Spleen (tissue), 11 donors: ENCODE results near the gene NRXN3. TPM values are rescaled to one million over a fixed set of nuclear protein-coding genes. Genes with fewer than 3 reads are reported as not detected.

Experiments
- DNase-seq: peaks from one replicate; pipeline ENCODE4 v3.0.0-alpha.2; 2020
- H3K27ac ChIP-seq, 8 donors: fragments of 200-600 bp; sonication (generic) in 7 of 8; 1 replicate in 4 of 8; 2 replicates in 4 of 8; pipeline versions ENCODE4 v1.5.0 to v1.8.0; 2016 to 2021; ENCODE audit warnings: inconsistent platforms in 4 of 8, mild to moderate bottlenecking in 4 of 8, moderate library complexity in 1 of 8
- H3K27me3 ChIP-seq, 7 donors: fragments of 200-600 bp; sonication (generic) in 6 of 7; replicated peaks in 1 of 7; 1 replicate in 4 of 7; 2 replicates in 3 of 7; pipeline versions ENCODE4 v1.5.0 to v1.8.0; 2016 to 2021; ENCODE audit warnings: inconsistent platforms in 3 of 7, mild to moderate bottlenecking in 1 of 7
- H3K36me3 ChIP-seq, 6 donors: fragments of 200-600 bp; sonication (generic) in 5 of 6; 1 replicate in 4 of 6; 2 replicates in 2 of 6; pipeline versions ENCODE4 v1.5.0 to v1.8.0; 2016 to 2021; ENCODE audit warnings: inconsistent platforms in 2 of 6
- H3K4me1 ChIP-seq, 6 donors: fragments of 200-600 bp; sonication (generic) in 5 of 6; 1 replicate in 3 of 6; 2 replicates in 3 of 6; pipeline versions ENCODE4 v1.5.0 to v1.8.0; 2016 to 2021; ENCODE audit warnings: inconsistent platforms in 3 of 6
- H3K4me3 ChIP-seq, 8 donors: fragments of 200-600 bp; sonication (generic) in 7 of 8; 1 replicate in 4 of 8; 2 replicates in 4 of 8; pipeline versions ENCODE4 v1.5.0 to v1.8.0; 2016 to 2021; ENCODE audit warnings: inconsistent platforms in 4 of 8, mild to moderate bottlenecking in 4 of 8, moderate library complexity in 2 of 8
- H3K9me3 ChIP-seq, 8 donors: fragments of 200-600 bp; sonication (generic) in 7 of 8; 1 replicate in 4 of 8; 2 replicates in 4 of 8; pipeline versions ENCODE4 v1.5.0 to v1.8.0; 2016 to 2021; ENCODE audit warnings: inconsistent platforms in 4 of 8
- POLR2A ChIP-seq, 3 donors: fragments of 450-650 bp; IDR thresholded peaks; one replicate each; pipeline ENCODE4 v1.5.1; 2017; ENCODE audit warnings: antibody characterized with exemption in 3 of 3, mild to moderate bottlenecking in 1 of 3
- POLR2AphosphoS5 ChIP-seq, 3 donors: sonication (generic); formaldehyde crosslinking; IDR thresholded peaks; one replicate each; pipeline ENCODE4 v1.5.1; 2017; ENCODE audit warnings: antibody characterized with exemption in 3 of 3
- WGBS, 5 donors: extraction: QIAGEN DNeasy Blood & Tissue Kit in 3 of 5; methylation state at CpG; one replicate each; pipeline versions ENCODE4 v1.1.5 to v1.1.7; 2013 to 2018; 5-methylcytosine and 5-hydroxymethylcytosine counted together
- intact Hi-C: fragments of 100-400 bp; cut with DNase I; formaldehyde crosslinking; loops from one replicate; pipeline ENCODE4 v1.15.0; 2023; ENCODE audit warnings: low total_unique reads
- polyA plus RNA-seq, 3 donors: library from polyadenylated mRNA; stranded (reverse); fragments of 200-250 nt; gene quantifications; one replicate each; pipeline ENCODE4 v1.2.1, GENCODE V29; 2013
- total RNA-seq, 7 donors: library from RNA; depleted of rRNA in 3 of 7; stranded (reverse); fragments of >200 nt in 3 of 7; fragmentation: NEBNext Ultra II Directional in 4 of 7; extraction: Animal tissue kit (Norgen Biotek cat#: 25700) in 4 of 7; gene quantifications; one replicate each; pipeline versions ENCODE4 v1.1.0 to v1.2.1, GENCODE V29; 2016 to 2021
- TF ChIP-seq, protein P1 (sequence below), 11 experiments: fragments of 200-600 bp in 7 of 11; fragments of 450-650 bp in 4 of 11; sonication (generic) in 4 of 11; IDR thresholded peaks in 8 of 11; conservative IDR thresholded peaks in 3 of 11; 1 replicate in 7 of 11; 2 replicates in 4 of 11; pipeline versions ENCODE4 v1.4.0 to v1.8.0; 2016 to 2021; ENCODE audit warnings: antibody characterized with exemption in 11 of 11, inconsistent platforms in 4 of 11, mild to moderate bottlenecking in 1 of 11
- donor health status: healthy with polysubstance abuse.
- donor health status: DM: no; HTN: no; CAD: no; lungs with moderate emphysema.
- donor health status: DM: no; HTN: no; CAD: no.
- donor health status: Bipolar disorder and iron deficiency.
- donor health status: healthy.
- donor health status: DM: no; HTN: no; CAD: no.
- donor health status: DM: yes; HTN: yes; CAD: no.

NRXN3 gene
- total and polyA plus RNA-seq, 10 donors: 0.21 to 11.5 (median 1.6) TPM

DNA sequence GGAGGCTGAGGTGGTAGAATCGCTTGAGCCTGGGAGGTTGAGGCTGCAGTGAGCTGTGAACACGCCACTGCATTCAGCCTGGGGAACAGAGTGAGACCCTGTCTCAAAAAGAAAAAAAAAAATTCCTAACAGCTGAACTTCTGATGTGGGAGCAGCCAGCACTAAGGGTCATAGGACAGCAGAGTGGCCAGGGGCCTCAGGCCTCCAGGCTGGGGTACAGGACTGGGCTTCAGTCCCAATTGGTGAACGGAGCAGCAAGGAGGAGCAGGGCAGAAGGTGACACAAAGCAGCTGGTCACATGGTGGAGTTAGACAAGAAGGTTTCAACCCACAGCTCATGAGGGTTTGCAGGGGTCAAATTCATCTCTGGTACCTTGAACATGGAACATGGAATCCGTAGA lies 40.8 kb upstream of the NRXN3 start:
- H3K4me1 ChIP-seq: no peaks in the 10 kb centered on the region
- H3K27me3 ChIP-seq: no peaks in the 10 kb centered on the region
- no peak overlapping the region for H3K4me3 ChIP-seq
- DNase-seq: no peak
- H3K27ac ChIP-seq: no peak overlapping the region
- H3K36me3 ChIP-seq: no peaks in the 10 kb centered on the region
- TF ChIP-seq, protein P1, sequence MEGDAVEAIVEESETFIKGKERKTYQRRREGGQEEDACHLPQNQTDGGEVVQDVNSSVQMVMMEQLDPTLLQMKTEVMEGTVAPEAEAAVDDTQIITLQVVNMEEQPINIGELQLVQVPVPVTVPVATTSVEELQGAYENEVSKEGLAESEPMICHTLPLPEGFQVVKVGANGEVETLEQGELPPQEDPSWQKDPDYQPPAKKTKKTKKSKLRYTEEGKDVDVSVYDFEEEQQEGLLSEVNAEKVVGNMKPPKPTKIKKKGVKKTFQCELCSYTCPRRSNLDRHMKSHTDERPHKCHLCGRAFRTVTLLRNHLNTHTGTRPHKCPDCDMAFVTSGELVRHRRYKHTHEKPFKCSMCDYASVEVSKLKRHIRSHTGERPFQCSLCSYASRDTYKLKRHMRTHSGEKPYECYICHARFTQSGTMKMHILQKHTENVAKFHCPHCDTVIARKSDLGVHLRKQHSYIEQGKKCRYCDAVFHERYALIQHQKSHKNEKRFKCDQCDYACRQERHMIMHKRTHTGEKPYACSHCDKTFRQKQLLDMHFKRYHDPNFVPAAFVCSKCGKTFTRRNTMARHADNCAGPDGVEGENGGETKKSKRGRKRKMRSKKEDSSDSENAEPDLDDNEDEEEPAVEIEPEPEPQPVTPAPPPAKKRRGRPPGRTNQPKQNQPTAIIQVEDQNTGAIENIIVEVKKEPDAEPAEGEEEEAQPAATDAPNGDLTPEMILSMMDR (IDR thresholded peaks at IDR 0.05 in 8 of 11, conservative IDR thresholded peaks at IDR 0.05 in 3 of 11): no peak
- no peak for TF ChIP-seq POLR2A (IDR thresholded peaks at IDR 0.05)
- no peak for TF ChIP-seq POLR2AphosphoS5 (IDR thresholded peaks at IDR 0.05)
- WGBS, 5 donors: 61 to 85% (median 80%) methylated on average over 4 of the region's 4 CpGs
- intact Hi-C loops: no loop called here
- no peaks in the 10 kb centered on the region for H3K9me3 ChIP-seq

DNA sequence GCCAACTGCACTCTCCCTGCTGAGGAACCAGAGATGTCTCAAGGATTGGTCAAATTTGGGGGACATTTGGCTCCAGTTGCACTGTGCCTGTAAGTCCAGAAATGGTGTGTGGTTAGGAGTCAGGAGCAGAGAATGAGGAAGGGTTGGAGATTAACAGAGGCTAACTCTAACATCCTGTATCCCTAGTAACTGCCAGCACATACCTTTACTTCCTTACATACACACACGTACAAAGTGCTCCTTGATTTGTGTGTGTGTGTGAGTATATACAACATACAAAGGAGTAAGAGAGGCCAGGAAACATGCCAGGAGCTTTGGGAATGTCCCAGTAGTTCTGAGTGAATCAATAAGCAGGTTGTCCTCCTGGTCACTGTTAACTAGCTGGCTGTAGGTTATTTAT lies 39.8 kb upstream of the NRXN3 start:
- H3K36me3 ChIP-seq: no peaks in the 10 kb centered on the region
- WGBS, 5 donors: 61 to 86% (median 75%) methylated on average over 1 of the region's 1 CpG
- no peaks in the 10 kb centered on the region for H3K27me3 ChIP-seq
- no peaks in the 10 kb centered on the region for H3K9me3 ChIP-seq
- TF ChIP-seq, protein P1 (IDR thresholded peaks at IDR 0.05 in 8 of 11, conservative IDR thresholded peaks at IDR 0.05 in 3 of 11): no peak
- TF ChIP-seq POLR2AphosphoS5 (IDR thresholded peaks at IDR 0.05) (no peak), POLR2A (IDR thresholded peaks at IDR 0.05) (no peak)
- no peak overlapping the region for H3K27ac ChIP-seq
- no peak for DNase-seq
- no peak overlapping the region for H3K4me3 ChIP-seq
- intact Hi-C loops: no loop called here
- H3K4me1 ChIP-seq: no peaks in the 10 kb centered on the region

DNA sequence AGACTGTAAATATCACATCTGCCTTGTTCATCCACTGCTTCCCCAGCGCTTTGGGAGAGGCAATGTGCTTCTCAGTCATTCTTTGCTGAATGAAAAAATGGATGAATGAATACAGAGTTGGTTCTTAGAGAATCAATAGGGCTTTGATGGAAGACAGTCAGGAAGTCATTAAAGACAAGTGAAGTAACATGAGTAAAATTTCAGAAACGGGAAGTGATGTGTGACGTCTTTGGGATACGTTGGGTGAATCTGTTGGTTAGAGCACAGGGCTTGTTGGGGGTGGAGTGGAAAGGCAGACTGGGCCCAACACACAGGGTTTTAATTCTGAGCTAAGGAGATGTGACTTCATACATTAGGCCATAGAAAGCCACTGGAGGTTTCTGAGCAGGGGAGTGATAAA lies 39.0 kb upstream of the NRXN3 start:
- no peaks in the 10 kb centered on the region for H3K4me1 ChIP-seq
- H3K27ac ChIP-seq: no peak overlapping the region
- no peak overlapping the region for H3K4me3 ChIP-seq
- H3K27me3 ChIP-seq: peaks cover 0 to 2% (median 0%) of the 10 kb centered on the region in 7 donors
- intact Hi-C loops: no loop called here
- 47 to 71% (median 69%) methylated on average over 4 of the region's 4 CpGs for WGBS, 5 donors
- no peaks in the 10 kb centered on the region for H3K36me3 ChIP-seq
- no peaks in the 10 kb centered on the region for H3K9me3 ChIP-seq
- no peak for TF ChIP-seq POLR2AphosphoS5 (IDR thresholded peaks at IDR 0.05)
- TF ChIP-seq POLR2A (IDR thresholded peaks at IDR 0.05): no peak
- TF ChIP-seq, protein P1 (IDR thresholded peaks at IDR 0.05 in 8 of 11, conservative IDR thresholded peaks at IDR 0.05 in 3 of 11): no peak
- no peak for DNase-seq

DNA sequence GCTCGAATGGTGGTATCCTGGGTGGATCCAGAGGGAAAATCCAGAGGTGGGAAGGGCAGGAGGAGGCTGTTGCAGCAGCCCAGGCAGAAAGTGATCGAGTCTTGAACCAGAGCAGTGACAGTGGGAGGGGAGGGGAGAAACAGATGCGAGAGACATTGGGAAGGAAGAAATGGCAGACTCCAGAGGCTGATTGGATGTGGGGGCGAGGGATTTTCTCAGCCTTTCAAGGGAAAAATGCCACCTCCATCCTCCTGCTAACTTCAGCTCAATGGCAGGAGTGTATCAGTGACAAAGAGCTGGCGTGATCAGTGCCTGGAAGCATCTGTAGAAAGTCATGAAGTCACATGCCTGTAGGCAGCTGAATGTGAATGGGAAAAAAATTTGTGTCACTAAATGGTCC lies 38.6 kb upstream of the NRXN3 start:
- Histone ChIP-seq H3K4me3 (no peak overlapping the region), H3K36me3 (no peaks in the 10 kb centered on the region), H3K27me3 (peaks cover 0 to 6% (median 0%) of the 10 kb centered on the region in 7 donors), H3K27ac (no peak overlapping the region), H3K9me3 (no peaks in the 10 kb centered on the region), H3K4me1 (no peaks in the 10 kb centered on the region)
- intact Hi-C loops: no loop called here
- no peak for DNase-seq
- 60 to 86% (median 78%) methylated on average over 5 of the region's 5 CpGs for WGBS, 5 donors
- no peak for TF ChIP-seq POLR2AphosphoS5 (IDR thresholded peaks at IDR 0.05)
- TF ChIP-seq, protein P1 (IDR thresholded peaks at IDR 0.05 in 8 of 11, conservative IDR thresholded peaks at IDR 0.05 in 3 of 11): no peak
- no peak for TF ChIP-seq POLR2A (IDR thresholded peaks at IDR 0.05)
